ENCODE results near the gene DNAJB11. TPM values are rescaled to one million over a fixed set of nuclear protein-coding genes. Genes with fewer than 3 reads are reported as not detected.

DNAJB11 gene
- total RNA-seq, 4 donors from 2014 or later, result 22.9 to 42.1 (median 25.0) TPM

GRCh38 chr3:186532598-186533072 is 37.9 kb upstream of the DNAJB11 start:
- WGBS, result 55% methylated on average over 1 of the region's 1 CpG
- intact Hi-C loops (cut with DNase I), result no loop called here
- TF ChIP-seq EP300 (IDR thresholded peaks at IDR 0.05) (no peak), CTCF (IDR thresholded peaks at IDR 0.05) (no peak), POLR2A (IDR thresholded peaks at IDR 0.05; ENCODE audit: low read depth) (no peak), POLR2AphosphoS5 (IDR thresholded peaks at IDR 0.05) (no peak)
- Histone ChIP-seq H3K27me3 (no peaks in the 10 kb centered on the region), H3K27ac (replicated peaks in 1 of 4) (no peak overlapping the region), H3K4me1 (peaks cover 8 to 12% (median 9%) of the 10 kb centered on the region in 4 donors), H3K36me3 (no peaks in the 10 kb centered on the region), H3K9me3 (no peaks in the 10 kb centered on the region), H3K4me3 (no peak overlapping the region)
- DNase-seq (ENCODE audit: extremely low spot score), result no peak

- TF ChIP-seq CTCF (IDR thresholded peaks at IDR 0.05) (no peak), POLR2AphosphoS5 (IDR thresholded peaks at IDR 0.05) (no peak), EP300 (IDR thresholded peaks at IDR 0.05) (no peak), POLR2A (IDR thresholded peaks at IDR 0.05; ENCODE audit: low read depth) (no peak)
- no peaks in the 10 kb centered on the region for H3K27me3 ChIP-seq
- H3K9me3 ChIP-seq, result no peaks in the 10 kb centered on the region
- no peak overlapping the region for H3K27ac ChIP-seq (replicated peaks in 1 of 4)
- peaks cover 8 to 12% (median 9%) of the 10 kb centered on the region in 4 donors for H3K4me1 ChIP-seq
- no peak for DNase-seq (ENCODE audit: extremely low spot score)
- no peak overlapping the region for H3K4me3 ChIP-seq
- intact Hi-C loops (cut with DNase I), result no loop called here
- WGBS, result 91% methylated on average over 6 of the region's 6 CpGs
- H3K36me3 ChIP-seq, result peaks cover 0 to 8% (median 0%) of the 10 kb centered on the region in 4 donors
Measured at GRCh38 chr3:186534113-186534669, 36.3 kb upstream of the DNAJB11 start.

- no peak for TF ChIP-seq POLR2A (IDR thresholded peaks at IDR 0.05; ENCODE audit: low read depth)
- no peak for TF ChIP-seq CTCF (IDR thresholded peaks at IDR 0.05)
- no peak for TF ChIP-seq POLR2AphosphoS5 (IDR thresholded peaks at IDR 0.05)
- TF ChIP-seq EP300 (IDR thresholded peaks at IDR 0.05), result no peak
- Histone ChIP-seq H3K4me3 (no peak overlapping the region), H3K27me3 (no peaks in the 10 kb centered on the region), H3K4me1 (peaks cover 12 to 21% (median 19%) of the 10 kb centered on the region in 4 donors), H3K36me3 (peaks cover 0 to 9% (median 0%) of the 10 kb centered on the region in 4 donors), H3K27ac (replicated peaks in 1 of 4) (no peak overlapping the region), H3K9me3 (no peaks in the 10 kb centered on the region)
- intact Hi-C loops (cut with DNase I), result no loop called here
- no peak for DNase-seq (ENCODE audit: extremely low spot score)
Measured at GRCh38 chr3:186536883-186537844, 33.4 kb upstream of the DNAJB11 start.

- Histone ChIP-seq H3K36me3 (peaks cover 0 to 16% (median 1%) of the 10 kb centered on the region in 4 donors), H3K27me3 (no peaks in the 10 kb centered on the region), H3K9me3 (no peaks in the 10 kb centered on the region), H3K27ac (replicated peaks in 1 of 4) (no peak overlapping the region), H3K4me3 (no peak overlapping the region), H3K4me1 (peaks cover 12 to 21% (median 19%) of the 10 kb centered on the region in 4 donors)
- TF ChIP-seq CTCF (IDR thresholded peaks at IDR 0.05), result no peak
- no CpG with 5 or more reads among the region's 3 CpGs for WGBS
- DNase-seq (ENCODE audit: extremely low spot score), result no peak
- intact Hi-C loops (cut with DNase I), result no loop called here
Measured at GRCh38 chr3:186538779-186539178, 31.7 kb upstream of the DNAJB11 start.

All from esophagus muscularis mucosa (tissue), 4 donors.